Karpas-422 (cell line): Measurements from ENCODE around the gene CDC14B. TPM values are rescaled to one million over a fixed set of nuclear protein-coding genes. Genes with fewer than 3 reads are reported as not detected.
"Not testable (repeated sequence)": the region's sequence is repeated elsewhere in the genome, so short reads cannot be mapped to it uniquely, and the experiment has no call there.

Experiments
- DNase-seq: peaks from one replicate; pipeline ENCODE4 v3.0.0-alpha.2; 2015
- H2AFZ ChIP-seq: fragments of 200-600 bp; sonication (generic); 2 replicates; pipeline ENCODE4 v1.6.1; 2014; ENCODE audit warnings: antibody characterized with exemption, low read length, mixed read lengths
- H3K27ac ChIP-seq: fragments of 200-600 bp; sonication (generic); 2 replicates; pipeline ENCODE4 v1.5.1; 2014; ENCODE audit warnings: mild to moderate bottlenecking, low read length, moderate library complexity
- H3K27me3 ChIP-seq: fragments of 200-600 bp; sonication (generic); 2 replicates; pipeline ENCODE4 v1.6.1; 2014; ENCODE audit warnings: low read length, mixed read lengths
- H3K36me3 ChIP-seq: fragments of 200-600 bp; sonication (generic); 2 replicates; pipeline ENCODE4 v1.6.1; 2014; ENCODE audit warnings: low read length, mixed read lengths; ENCODE audit not compliant: insufficient read depth
- H3K4me1 ChIP-seq: fragments of 200-600 bp; sonication (generic); 2 replicates; pipeline ENCODE4 v1.6.1; 2014; ENCODE audit warnings: mild to moderate bottlenecking, low read length, mixed read lengths
- H3K4me2 ChIP-seq: fragments of 200-600 bp; sonication (generic); 2 replicates; pipeline ENCODE4 v1.6.1; 2014; ENCODE audit warnings: low read length, low read depth, mild to moderate bottlenecking; ENCODE audit not compliant: poor library complexity, severe bottlenecking
- H3K4me3 ChIP-seq: fragments of 200-600 bp; sonication (generic); 2 replicates; pipeline ENCODE4 v1.5.1; 2014; ENCODE audit warnings: mild to moderate bottlenecking, antibody characterized with exemption, low read length, mixed read lengths
- H3K79me2 ChIP-seq: fragments of 200-600 bp; sonication (generic); 2 replicates; pipeline ENCODE4 v1.6.1; 2014; ENCODE audit warnings: mild to moderate bottlenecking, low read length, mixed read lengths
- H3K9ac ChIP-seq: fragments of 200-600 bp; sonication (generic); 2 replicates; pipeline ENCODE4 v1.6.0; 2014; ENCODE audit warnings: low read length
- H3K9me2 ChIP-seq: fragments of 200-600 bp; sonication (generic), shearing (Covaris generic); replicated peaks from 2 replicates; pipeline ENCODE4 v1.6.0; 2014; ENCODE audit warnings: mild to moderate bottlenecking, low read length, moderate library complexity; ENCODE audit not compliant: insufficient read depth
- H3K9me3 ChIP-seq: fragments of 300-700, 200-600 bp; sonication (generic); 2 replicates; pipeline ENCODE4 v1.6.1; 2014; ENCODE audit warnings: low read length, mixed read lengths
- H4K20me1 ChIP-seq: fragments of 200-600 bp; sonication (generic); 2 replicates; pipeline ENCODE4 v1.6.1; 2014; ENCODE audit warnings: mild to moderate bottlenecking, antibody characterized with exemption, low read length, low read depth; ENCODE audit not compliant: insufficient read depth
- total RNA-seq: library from RNA; depleted of rRNA; stranded (reverse); fragments of >200 nt; shearing (Covaris generic); gene quantifications from 2 replicates; pipeline ENCODE4 v1.2.3, GENCODE V29; 2014; ENCODE audit warnings: low replicate concordance

Gene CDC14B
- total RNA-seq, 1 experiment from 2014 or later, result 1.3 TPM

DNA sequence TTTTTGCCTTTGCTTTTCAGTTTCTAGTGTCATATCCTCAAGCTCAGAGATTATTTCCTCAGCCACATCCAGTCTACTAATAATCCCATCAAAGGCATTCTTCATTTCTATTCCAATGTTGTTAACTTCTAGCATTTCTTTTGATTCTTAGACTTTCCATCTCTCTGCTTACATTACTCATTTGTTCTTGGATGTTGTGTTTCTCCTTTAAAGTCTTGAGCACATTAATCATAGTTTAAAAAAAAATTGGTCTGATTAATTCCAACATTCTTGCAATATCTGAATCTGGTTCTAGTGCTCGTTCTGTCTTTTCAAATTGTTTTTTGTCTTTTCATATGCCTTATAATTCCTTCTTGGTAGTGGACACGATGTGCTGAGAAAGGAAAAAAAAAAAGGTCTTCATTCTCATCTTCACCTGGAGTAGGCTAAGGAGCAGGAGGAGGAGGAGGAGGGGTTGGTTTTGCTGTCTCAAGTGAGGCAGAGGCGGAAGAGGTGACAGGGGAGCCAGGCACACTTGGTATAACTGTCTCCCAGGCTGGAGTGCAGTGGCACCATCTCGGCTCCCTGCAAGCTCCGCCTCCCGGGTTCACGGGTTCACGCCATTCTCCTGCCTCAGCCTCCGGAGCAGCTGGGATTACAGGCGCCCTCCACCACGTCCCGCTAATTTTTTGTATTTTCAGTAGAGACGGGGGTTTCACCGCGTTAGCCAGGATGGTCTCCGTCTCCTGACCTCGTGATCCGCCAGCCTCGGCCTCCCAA is 19.1 kb upstream of the CDC14B start:
- H3K4me1 ChIP-seq, result no peaks in the 10 kb centered on the region
- no peaks in the 10 kb centered on the region for H3K79me2 ChIP-seq
- H3K4me3 ChIP-seq, result no peak overlapping the region
- H3K9me2 ChIP-seq, result no peaks in the 10 kb centered on the region
- no peaks in the 10 kb centered on the region for H3K36me3 ChIP-seq
- H2AFZ ChIP-seq, result 0 out of 2 replicates have a peak overlapping the region, but pooled peaks have one; percentile 7
- H3K9ac ChIP-seq, result no peak overlapping the region
- H3K27ac ChIP-seq, result no peak overlapping the region
- no peak for DNase-seq
- H3K9me3 ChIP-seq, result no peaks in the 10 kb centered on the region
- no peak overlapping the region for H3K4me2 ChIP-seq
- no peaks in the 10 kb centered on the region for H4K20me1 ChIP-seq
- no peaks in the 10 kb centered on the region for H3K27me3 ChIP-seq

DNA sequence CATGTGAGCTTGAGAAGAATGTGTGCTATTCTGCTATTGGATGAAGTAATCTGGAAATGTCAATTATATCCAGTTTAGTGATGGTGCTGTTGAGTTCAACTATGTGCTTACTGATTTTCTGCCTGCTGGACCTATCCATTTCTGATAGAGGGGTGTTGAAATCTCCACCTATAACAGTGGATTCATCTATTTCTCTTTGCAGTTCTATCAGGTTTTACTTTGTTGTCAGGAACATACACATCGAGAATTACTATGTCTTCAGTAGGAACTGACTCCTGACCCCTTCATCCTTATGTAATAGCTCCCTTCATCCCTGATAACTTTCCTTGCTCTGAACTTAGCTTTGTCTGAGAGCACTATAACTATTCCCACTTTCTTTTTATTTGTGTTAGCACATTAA is 16.7 kb upstream of the CDC14B start:
- Histone ChIP-seq H3K36me3 (no peaks in the 10 kb centered on the region), H3K27ac (no peak overlapping the region), H3K4me2 (no peak overlapping the region), H3K4me1 (no peaks in the 10 kb centered on the region), H3K9ac (no peak overlapping the region), H3K79me2 (no peaks in the 10 kb centered on the region), H3K9me3 (no peaks in the 10 kb centered on the region), H3K27me3 (no peaks in the 10 kb centered on the region), H2AFZ (no peak overlapping the region), H4K20me1 (no peaks in the 10 kb centered on the region), H3K4me3 (no peak overlapping the region), H3K9me2 (no peaks in the 10 kb centered on the region)
- DNase-seq, result no peak

DNA sequence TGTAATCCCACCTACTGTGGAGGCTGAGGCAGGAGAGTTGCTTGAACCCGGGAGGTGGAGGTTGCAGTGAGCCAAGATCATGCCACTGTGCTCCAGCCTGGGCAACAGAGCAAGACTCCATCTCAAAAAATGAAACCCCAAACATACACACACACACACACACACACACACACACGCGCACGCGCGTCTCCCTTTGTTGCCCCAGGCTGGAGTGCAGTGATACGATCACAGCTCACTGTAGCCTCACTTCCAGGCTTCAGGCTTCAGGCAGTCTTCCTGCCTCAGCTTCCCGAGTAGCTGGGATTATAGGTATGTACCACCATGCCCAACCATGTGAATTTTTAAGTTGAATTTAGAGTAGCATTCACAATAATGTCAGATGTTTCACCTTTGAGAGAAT is 13.9 kb upstream of the CDC14B start:
- H3K27ac ChIP-seq, H3K36me3 ChIP-seq, H2AFZ ChIP-seq, H3K9ac ChIP-seq, H3K4me3 ChIP-seq, H3K9me2 ChIP-seq, H4K20me1 ChIP-seq, H3K79me2 ChIP-seq, H3K27me3 ChIP-seq, DNase-seq, H3K9me3 ChIP-seq, H3K4me2 ChIP-seq: not testable (repeated sequence)
- H3K4me1 ChIP-seq, result peaks cover 12% of the 10 kb centered on the region

DNA sequence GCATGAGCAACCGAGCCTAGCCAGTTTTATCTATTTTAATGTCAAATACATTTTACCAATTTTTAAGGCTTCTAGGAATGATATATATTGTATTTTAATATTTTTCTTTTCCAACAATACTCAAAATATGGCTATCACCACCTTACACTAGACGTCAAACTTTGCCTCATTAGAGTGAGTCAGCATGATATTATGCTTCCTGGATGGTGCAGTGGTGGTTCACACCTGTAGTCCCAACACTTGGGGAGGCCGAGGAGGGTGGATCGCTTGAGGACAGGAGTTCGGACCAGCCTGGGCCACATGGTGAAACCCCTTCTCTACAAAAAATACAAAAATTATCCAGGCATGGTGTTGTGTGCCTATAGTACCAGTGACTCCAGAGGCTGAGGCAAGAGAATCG is 7.3 kb upstream of the CDC14B start:
- H2AFZ ChIP-seq, result no peak overlapping the region
- DNase-seq, result no peak

DNA sequence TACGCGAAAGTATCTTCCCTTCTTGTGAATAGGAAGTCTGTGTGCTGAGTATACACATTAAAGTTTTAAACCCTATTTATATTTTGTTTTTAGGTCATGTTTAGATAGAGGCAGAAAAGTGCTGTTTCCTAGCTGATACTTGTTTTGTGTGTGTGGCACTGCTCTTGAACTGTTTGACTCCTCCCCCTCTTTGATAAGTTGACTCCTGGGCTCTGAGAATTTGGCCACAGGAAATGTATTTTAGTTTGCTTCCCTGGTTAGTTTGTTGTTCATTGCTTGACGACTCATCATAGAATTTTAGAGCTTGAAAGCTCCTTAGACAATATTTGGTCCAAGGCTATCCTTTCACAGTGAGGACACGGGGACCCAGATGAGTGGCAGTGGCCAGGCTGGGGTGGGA is 2.0 kb upstream of the CDC14B start:
- Histone ChIP-seq H3K4me2 (no peak overlapping the region), H3K27me3 (no peaks in the 10 kb centered on the region), H3K9ac (no peak overlapping the region), H3K27ac (no peak overlapping the region), H3K4me3 (no peak overlapping the region), H3K9me3 (no peaks in the 10 kb centered on the region), H3K4me1 (no peaks in the 10 kb centered on the region), H2AFZ (no peak overlapping the region), H3K9me2 (no peaks in the 10 kb centered on the region), H3K36me3 (no peaks in the 10 kb centered on the region), H3K79me2 (no peaks in the 10 kb centered on the region), H4K20me1 (no peaks in the 10 kb centered on the region)
- DNase-seq, result no peak

More for the DNA sequence above, 7.3 kb upstream of the CDC14B start:
- no peak overlapping the region for H3K9ac ChIP-seq
- H3K4me2 ChIP-seq, result no peak overlapping the region
- no peaks in the 10 kb centered on the region for H3K27me3 ChIP-seq
- H3K4me3 ChIP-seq, result no peak overlapping the region
- no peaks in the 10 kb centered on the region for H3K9me2 ChIP-seq
- H3K27ac ChIP-seq, result no peak overlapping the region
- no peaks in the 10 kb centered on the region for H3K79me2 ChIP-seq
- H3K4me1 ChIP-seq, result peaks cover 12% of the 10 kb centered on the region
- no peaks in the 10 kb centered on the region for H3K36me3 ChIP-seq
- no peaks in the 10 kb centered on the region for H4K20me1 ChIP-seq
- H3K9me3 ChIP-seq, result no peaks in the 10 kb centered on the region

DNA sequence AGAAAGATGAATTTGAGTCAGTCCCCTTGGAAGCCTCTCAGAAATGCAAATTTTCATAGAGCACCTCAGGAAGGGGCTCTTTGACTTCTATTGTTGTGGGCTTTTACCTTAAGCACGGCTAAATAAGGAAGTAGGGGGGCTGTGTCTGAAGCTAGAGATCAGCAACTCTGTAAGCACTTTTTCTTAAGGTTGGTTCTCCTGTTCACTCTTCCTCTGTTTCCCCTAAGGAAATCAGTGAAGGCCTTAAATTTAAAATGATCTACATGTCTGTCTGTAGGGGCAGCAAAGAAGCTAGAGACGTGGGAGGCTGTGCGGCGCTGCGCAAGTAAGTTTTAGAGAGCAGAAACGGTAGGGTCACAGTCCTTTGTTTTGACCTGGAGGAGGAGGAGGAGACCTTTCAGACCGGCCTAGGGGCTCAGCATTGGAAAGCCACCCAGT is 1.2 kb upstream of the CDC14B start:
- Histone ChIP-seq H3K27ac (no peak overlapping the region), H3K27me3 (no peaks in the 10 kb centered on the region), H3K36me3 (no peaks in the 10 kb centered on the region), H3K9me3 (no peaks in the 10 kb centered on the region), H3K4me3 (no peak overlapping the region), H3K9ac (no peak overlapping the region), H3K4me1 (no peaks in the 10 kb centered on the region), H4K20me1 (no peaks in the 10 kb centered on the region), H2AFZ (no peak overlapping the region), H3K79me2 (no peaks in the 10 kb centered on the region), H3K9me2 (no peaks in the 10 kb centered on the region), H3K4me2 (no peak overlapping the region)
- no peak for DNase-seq

DNA sequence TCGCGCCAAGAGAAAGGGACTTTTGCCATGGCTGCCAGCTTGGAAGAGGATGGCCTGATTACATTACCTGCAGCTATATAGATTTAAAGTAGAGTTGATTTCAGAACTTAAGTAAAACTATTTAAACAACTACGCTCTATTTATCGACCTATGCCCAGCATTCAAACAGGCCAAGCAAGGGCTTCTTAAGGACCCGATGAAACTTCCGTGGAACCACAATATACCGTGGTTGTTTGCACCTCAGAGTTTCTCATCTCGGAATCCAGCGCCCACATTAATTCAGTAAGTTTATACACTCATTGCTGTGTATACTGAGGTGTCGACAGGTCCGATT is 505 bp upstream of the CDC14B start:
- Histone ChIP-seq H3K9ac (no peak overlapping the region), H3K9me2 (no peaks in the 10 kb centered on the region), H3K9me3 (no peaks in the 10 kb centered on the region), H3K27ac (no peak overlapping the region), H3K4me1 (no peaks in the 10 kb centered on the region), H2AFZ (no peak overlapping the region), H3K27me3 (no peaks in the 10 kb centered on the region), H4K20me1 (no peaks in the 10 kb centered on the region), H3K36me3 (no peaks in the 10 kb centered on the region), H3K4me3 (no peak overlapping the region), H3K4me2 (no peak overlapping the region), H3K79me2 (no peaks in the 10 kb centered on the region)
- DNase-seq, result no peak

DNA sequence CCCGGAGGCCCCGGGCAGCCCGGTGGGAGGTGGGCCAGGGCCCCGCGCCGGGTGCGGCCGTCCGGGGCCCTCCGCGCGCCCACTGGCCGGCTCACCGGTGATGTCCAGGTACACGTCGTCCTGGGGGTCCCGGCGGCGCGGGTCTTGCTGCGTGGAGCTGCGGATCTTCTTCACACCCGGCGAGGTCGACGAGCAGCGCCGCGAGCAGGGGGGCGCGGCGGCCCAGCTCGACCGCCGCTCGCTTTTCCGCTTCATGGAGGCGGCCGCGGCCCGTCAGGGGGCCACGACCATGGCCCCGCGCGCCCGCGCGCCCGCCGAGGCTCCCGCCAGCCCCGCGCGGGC is 548 bp downstream of the CDC14B start:
- Histone ChIP-seq H4K20me1 (no peaks in the 10 kb centered on the region), H3K4me3 (no peak overlapping the region), H3K9me3 (no peaks in the 10 kb centered on the region), H2AFZ (no peak overlapping the region), H3K27me3 (no peaks in the 10 kb centered on the region), H3K79me2 (no peaks in the 10 kb centered on the region), H3K4me1 (no peaks in the 10 kb centered on the region), H3K9ac (no peak overlapping the region), H3K9me2 (no peaks in the 10 kb centered on the region), H3K4me2 (no peak overlapping the region), H3K36me3 (no peaks in the 10 kb centered on the region), H3K27ac (no peak overlapping the region)
- no peak for DNase-seq
